GM19463 (cell line): ENCODE measurements around the gene GRAP2.
"Not testable (repeated sequence)": the region's sequence is repeated elsewhere in the genome, so short reads cannot be mapped to it uniquely, and the experiment has no call there.

ENCODE experiments used
- ATAC-seq: cut with Tn5 transposase; IDR thresholded peaks from one replicate; pipeline ENCODE4 v1.9.1; 2021; ENCODE audit warnings: mild to moderate bottlenecking, moderate library complexity; ENCODE audit not compliant: unreplicated experiment

GRAP2 gene

GRCh38 chr22:39942439-39943230 is 41.8 kb downstream of the GRAP2 start:
- no peak for ATAC-seq

- no peak for ATAC-seq
Observed at GRCh38 chr22:39943337-39943736, 42.5 kb downstream of the GRAP2 start.

GRCh38 chr22:39943953-39944872 is 43.3 kb downstream of the GRAP2 start:
- ATAC-seq = no peak

DNA sequence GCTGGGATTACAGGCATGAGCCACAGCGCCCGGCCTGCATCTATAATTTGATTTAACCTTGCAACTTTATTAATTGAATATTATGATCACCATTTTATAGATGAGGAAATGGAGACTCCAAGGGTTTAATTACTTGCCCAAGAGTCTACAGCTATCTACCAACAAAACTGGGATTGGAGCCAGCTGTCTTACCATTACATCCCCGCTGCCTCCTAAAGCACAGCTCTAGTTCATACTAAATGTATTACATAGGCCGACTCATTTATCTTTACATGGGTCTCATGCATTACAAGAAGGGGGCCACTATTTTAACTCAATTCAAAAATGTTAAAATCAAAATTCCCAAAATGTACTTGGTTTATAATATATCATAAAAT is 45.2 kb downstream of the GRAP2 start:
- no peak for ATAC-seq

DNA sequence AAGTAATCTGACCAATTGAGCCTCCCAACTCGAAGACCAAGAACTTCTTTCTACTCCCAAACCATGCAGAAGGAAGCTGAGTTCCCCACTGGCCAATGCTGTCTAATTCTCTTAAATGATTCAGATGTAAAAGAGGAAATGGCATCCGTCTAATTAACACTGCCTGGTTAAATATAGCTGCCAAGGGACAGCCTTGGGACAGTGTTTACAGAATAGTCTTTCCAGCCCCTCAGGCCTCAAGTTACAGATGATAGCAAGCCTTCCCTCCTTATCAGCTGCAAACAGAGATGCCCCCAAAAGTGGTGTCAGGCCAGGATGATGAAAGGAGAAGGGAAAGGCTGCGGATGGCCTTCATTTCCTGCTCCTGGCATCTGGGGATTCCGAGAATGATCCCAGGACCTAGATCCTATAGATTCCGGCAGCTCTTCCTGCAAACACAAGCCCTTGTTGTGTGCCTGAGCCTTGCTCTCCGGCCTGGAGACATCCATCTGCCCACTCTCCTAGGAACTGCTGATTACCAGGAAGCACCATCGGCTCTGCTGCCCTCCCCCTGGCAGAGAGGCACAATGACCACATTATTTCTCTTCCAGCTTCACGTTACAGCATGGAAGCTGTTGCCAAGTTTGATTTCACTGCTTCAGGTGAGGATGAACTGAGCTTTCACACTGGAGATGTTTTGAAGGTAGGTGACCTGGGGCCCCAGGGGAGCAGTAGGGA is 45.8 kb downstream of the GRAP2 start:
- ATAC-seq = no peak

DNA sequence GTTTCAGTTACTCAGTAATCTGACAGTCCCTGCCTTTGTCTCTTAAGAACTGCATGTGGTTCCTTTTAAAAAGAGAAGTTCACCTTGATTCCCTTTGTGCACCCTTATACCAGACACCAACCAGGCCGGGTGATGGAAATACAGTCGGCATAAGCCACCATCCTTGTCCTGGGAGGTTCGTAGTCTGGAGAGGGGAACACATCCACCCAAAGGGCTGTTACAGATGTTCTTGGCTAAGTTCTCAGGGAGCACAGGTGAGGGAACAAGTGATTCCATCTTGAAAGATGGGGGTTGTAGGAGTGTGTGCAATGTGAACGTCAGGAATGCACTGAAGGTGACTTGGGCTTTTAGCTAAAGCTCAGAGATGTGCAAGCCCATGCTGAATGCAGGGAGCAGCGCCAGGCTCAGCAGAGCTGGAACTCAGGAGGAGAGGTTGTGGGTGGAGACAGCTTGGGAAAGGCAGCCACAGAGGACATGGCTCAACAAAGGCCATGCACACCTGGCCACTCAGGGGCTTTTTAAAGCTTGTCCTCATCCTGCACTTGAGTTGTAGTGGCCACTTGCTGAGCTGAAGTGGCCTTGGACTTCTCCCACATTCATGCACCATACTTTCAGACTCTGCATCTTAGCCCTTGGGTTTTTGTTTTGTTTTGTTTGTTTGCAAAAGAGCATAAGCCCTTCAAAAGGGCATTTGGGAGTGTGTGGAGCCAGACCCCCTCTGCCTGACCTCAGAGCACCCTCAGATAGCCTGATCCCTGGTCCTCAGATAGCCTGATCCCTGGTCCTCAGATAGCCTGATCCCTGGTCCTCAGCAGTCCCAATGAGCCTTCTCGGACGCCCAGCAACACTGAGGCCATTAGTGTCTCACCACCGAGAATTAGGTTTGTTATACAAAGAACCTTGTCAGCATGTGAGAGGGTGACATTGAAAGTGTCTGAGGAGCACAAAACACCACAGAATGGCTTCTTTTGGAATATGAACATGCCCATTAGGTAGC is 46.6 kb downstream of the GRAP2 start:
- no peak for ATAC-seq

DNA sequence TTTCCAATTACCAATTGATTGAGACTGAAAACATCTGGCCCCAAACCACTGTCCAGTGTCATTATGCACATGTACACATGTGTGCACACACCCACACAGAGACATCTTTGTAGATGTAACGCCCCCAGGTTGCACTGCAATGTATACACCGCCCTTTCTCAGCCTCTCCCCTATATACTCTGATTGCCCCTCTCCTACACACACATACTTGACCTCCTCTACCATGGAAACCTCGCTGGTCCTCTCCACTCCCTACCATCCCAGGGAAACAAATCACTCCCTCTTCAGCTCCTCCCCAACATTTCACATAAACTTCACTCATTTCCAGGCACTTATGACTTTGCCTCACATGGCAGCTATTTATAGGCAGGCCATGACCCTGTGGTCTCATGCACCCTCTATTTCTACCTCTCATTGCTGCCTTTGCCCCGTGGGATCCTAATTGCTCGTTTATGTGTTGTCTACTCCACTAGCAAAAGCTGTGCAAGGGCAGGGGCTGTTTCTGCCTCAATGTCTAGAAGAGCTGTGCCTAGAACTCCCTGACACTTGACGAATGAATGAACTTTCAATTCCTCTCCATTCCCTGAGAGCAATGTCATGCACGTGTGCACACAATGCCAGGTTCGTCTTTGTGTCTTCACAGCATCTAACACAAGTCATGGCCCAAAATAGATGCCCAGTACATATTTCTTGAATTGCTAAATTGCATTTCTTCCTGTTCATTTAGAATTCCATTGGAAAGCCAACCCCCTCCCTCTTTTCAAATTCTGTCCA is 49.3 kb downstream of the GRAP2 start:
- ATAC-seq = no peak

DNA sequence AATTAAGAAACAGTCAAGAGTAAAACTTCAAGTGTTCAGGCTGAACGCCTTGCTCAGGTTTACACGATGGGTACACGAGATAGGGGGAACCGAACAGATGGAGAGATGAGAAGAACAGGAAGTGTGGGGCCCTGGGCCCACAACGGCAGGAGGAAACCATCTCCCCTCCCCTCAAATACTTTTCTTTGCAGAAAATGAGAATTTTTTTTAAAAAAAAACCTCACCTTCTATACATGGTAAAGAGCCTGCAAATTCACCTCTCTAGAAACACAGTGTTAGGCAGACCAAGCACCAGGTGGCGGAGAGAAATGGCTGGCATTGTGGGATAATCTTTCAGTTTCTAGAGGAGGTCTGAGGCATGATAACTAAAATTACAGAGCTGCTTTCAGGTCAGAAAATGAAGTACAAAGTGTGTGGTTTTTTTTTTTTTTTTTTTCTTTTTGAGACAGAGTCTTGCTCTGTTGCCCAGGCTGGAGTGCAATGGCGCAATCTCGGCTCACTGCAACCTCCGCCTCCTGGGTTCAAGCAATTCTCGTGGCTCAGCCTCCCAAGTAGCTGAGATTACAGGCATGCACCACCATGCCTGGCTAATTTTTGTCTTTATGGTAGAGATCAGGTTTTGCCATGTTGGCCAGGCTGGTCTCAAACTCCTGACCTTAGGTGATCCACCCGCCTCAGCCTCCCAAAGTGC is 50.9 kb downstream of the GRAP2 start:
- ATAC-seq = not testable (repeated sequence)

- no peak for ATAC-seq
Observed at GRCh38 chr22:39952347-39952746, 51.5 kb downstream of the GRAP2 start.

DNA sequence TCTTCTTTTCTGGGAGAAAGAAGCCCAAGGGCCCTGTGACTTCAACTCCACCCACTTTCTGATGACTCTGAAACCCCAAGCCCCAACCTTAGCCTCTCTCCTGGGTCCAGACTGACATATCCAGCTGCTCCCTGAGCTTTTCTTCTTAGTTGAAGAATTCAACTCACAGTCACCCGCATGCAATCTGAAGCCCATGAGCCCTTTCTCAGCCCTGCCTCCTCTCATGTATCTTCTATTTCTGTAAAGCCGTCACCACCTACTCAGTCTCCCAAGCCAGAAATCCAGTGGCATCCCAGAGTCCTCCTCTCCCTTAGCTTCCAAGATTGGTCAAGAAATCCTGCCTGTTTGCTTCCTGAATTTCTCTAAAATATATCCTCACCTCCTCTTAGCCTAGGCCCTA is 52.2 kb downstream of the GRAP2 start:
- no peak for ATAC-seq

DNA sequence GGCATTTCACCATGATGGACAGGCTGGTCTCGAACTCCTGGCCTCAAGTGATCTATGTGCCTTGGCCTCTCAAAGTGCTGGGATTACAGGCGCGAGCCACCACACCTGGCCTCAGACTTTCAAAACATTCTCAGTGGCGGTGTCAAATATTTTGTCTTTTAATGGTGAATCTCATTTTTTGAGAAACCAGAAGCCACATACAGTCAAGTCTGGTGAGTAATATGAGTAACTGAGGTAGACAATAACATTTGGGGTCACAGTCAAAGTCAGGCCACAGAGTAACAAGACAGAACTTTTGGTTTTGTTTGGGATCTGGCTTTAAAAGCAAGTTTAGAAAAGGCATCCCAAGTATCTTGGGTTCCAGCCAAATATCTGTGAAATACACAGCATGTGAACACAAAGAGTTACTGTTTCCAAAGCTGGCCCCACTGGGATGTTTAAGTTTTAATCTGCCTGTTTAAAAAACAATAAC is 53.7 kb downstream of the GRAP2 start:
- ATAC-seq = no peak

DNA sequence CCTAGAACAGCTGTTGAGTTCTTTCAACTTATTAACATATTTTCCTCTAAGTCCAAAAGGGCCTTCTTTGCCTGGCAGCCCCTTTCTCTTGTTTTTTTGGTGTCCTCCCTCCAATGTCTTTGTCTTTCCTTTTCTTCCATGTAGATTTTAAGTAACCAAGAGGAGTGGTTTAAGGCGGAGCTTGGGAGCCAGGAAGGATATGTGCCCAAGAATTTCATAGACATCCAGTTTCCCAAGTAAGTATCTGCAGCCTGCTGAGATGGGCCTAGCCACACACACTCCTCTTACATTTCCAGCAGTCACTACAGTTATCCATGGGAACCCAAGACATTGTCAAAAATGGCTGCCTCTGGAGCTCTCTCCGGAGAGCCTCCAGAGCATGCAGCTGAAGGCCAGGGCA is 54.8 kb downstream of the GRAP2 start:
- no peak for ATAC-seq

- no peak for ATAC-seq
Observed at GRCh38 chr22:39956932-39957664, 56.2 kb downstream of the GRAP2 start.

GRCh38 chr22:39958009-39958711 is 57.3 kb downstream of the GRAP2 start:
- no peak for ATAC-seq

- ATAC-seq = no peak
Observed at GRCh38 chr22:39958949-39959639, 58.2 kb downstream of the GRAP2 start.

GRCh38 chr22:39959640-39960447 is 59.0 kb downstream of the GRAP2 start, which contains the start of gene TMA7B:
TSS of gene TMA7B (plus strand) at chr22:39960397. CDS start at chr22:39964375, 3,978 bp downstream.
- ATAC-seq = no peak
